Measurements from ENCODE around the gene APOBEC3A.
"Not testable (repeated sequence)": the region's sequence is repeated elsewhere in the genome, so short reads cannot be mapped to it uniquely, and the experiment has no call there.

The APOBEC3A gene

GRCh38 chr22:38957808-38958650 lies 620 bp downstream of the APOBEC3A start:
- DNase-seq (ENCODE audit: low read depth): no peak
- no peak for TF ChIP-seq CTCF (IDR thresholded peaks at IDR 0.05; ENCODE audit: low read length, missing control alignments)
- H3K4me3 ChIP-seq (replicated peaks; ENCODE audit: low read depth, low read length): no peak overlapping the region

GRCh38 chr22:38958651-38958943 lies 1.2 kb downstream of the APOBEC3A start:
- not testable (repeated sequence) for DNase-seq (ENCODE audit: low read depth); H3K4me3 ChIP-seq (replicated peaks; ENCODE audit: low read depth, low read length)

- TF ChIP-seq CTCF (IDR thresholded peaks at IDR 0.05; ENCODE audit: low read length, missing control alignments): no peak
- no peak for DNase-seq (ENCODE audit: low read depth)
- no peak overlapping the region for H3K4me3 ChIP-seq (replicated peaks; ENCODE audit: low read depth, low read length)
Observed at GRCh38 chr22:38959590-38959989, 2.2 kb downstream of the APOBEC3A start.

DNA sequence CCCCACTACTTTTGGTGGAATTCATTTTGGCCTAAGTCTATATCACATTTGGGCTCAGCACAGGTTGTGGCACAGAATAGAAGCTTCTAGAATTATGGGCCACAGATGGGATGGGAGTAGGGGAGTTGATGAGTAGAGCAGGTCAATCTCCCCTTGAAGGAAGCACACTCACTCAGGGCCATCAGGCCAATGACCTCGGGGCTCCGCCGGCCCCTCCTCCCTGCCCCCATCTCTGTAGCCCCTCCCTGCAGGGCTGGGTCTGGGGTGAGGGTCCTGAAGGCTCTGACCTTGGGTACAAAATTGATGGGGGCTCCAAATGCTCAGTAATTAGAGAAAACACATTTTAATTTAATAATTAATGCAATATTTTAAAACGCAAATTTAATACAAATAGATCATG lies 3.3 kb downstream of the APOBEC3A start:
- not testable (repeated sequence) for H3K4me3 ChIP-seq (replicated peaks; ENCODE audit: low read depth, low read length); DNase-seq (ENCODE audit: low read depth)

GRCh38 chr22:38963291-38963738 lies 5.9 kb downstream of the APOBEC3A start:
- not testable (repeated sequence) for H3K4me3 ChIP-seq (replicated peaks; ENCODE audit: low read depth, low read length); DNase-seq (ENCODE audit: low read depth)

- DNase-seq (ENCODE audit: low read depth): no peak
- TF ChIP-seq CTCF (IDR thresholded peaks at IDR 0.05; ENCODE audit: low read length, missing control alignments): no peak
Observed at GRCh38 chr22:38963872-38964271, 6.5 kb downstream of the APOBEC3A start.

GRCh38 chr22:38964306-38964705 lies 6.9 kb downstream of the APOBEC3A start:
- no peak overlapping the region for H3K4me3 ChIP-seq (replicated peaks; ENCODE audit: low read depth, low read length)
- no peak for TF ChIP-seq CTCF (IDR thresholded peaks at IDR 0.05; ENCODE audit: low read length, missing control alignments)
- DNase-seq (ENCODE audit: low read depth): no peak

More at GRCh38 chr22:38963872-38964271, 6.5 kb downstream of the APOBEC3A start:
- no peak overlapping the region for H3K4me3 ChIP-seq (replicated peaks; ENCODE audit: low read depth, low read length)

DNA sequence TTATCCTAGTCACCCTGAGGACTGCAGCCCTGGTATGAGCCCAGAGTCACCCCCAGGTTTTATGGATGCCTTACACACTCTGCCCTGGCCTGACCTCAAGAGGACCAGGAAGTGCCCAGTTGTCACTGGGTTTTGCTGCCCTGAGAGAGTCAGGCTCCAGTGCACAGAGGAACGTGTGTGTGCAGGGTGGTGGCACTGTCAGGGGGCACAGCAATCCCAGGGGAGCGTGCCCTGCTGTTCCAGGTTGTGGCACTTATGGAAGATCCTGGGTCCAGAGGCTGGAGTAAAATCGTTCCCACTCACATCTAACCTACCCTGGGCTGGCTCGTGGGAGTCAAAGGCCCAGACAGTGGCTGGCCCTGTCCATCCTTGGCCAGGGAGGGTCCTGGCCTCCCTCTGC lies 7.6 kb downstream of the APOBEC3A start:
- no peak for DNase-seq (ENCODE audit: low read depth)
- no peak for TF ChIP-seq CTCF (IDR thresholded peaks at IDR 0.05; ENCODE audit: low read length, missing control alignments)
- H3K4me3 ChIP-seq (replicated peaks; ENCODE audit: low read depth, low read length): no peak overlapping the region
